ENCODE data around the gene ULBP2.
A peak's percentile ranks its signal among the peaks of the same experiment; 100 is the strongest.

Gene ULBP2

DNA sequence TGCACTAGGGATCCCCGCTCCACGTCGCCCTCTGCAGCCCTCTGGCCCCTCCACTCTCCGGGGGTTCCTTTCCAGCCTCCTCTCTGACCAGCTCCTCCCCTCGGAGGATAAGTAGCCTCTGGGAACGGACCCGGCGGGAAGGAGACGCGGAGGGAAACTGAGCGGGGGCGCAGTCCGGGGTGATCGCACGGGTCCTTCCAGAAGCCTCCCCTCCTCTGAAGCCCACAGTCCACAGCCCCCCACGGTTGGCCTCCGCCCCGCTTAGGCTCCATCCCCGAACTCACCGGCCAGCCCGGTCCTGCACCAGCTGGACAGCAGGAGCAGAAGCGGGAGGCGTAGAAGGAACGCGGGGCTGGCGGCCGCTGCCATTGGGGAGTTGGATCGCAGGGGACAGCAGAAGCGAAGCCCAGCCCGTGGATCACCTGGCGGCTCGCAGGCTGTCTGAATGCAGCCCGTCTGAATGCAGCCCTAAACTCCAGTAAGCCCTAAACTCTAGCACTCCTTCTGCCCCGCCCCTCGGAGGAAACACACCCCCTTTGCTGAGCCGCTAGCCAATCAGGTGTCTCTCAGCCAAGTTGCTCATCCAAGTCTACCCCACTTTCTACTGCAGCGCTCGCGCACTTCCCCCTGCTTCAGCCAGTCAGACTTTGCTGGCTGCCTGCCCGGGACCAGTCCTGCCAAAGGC is 19.0 kb upstream of the ULBP2 start, which contains the start of gene RAET1G:
Gene RAET1G (minus strand): TSS at position 480 of the 685 bp plus-strand sequence. CDS start 111 bp downstream, at position 369.
- Histone ChIP-seq H3K4me2 (ENCODE audit: insufficient read depth, low read length, poor library complexity, severe bottlenecking) (peak within 1 kb of the TSS; percentile 91), H2BK12ac (ENCODE audit: low read length) (no peak within 1 kb of the TSS), H2BK5ac (ENCODE audit: low read length) (no peak within 1 kb of the TSS), H3K27ac (replicated peaks; ENCODE audit: low read length) (no peak within 1 kb of the TSS), H3K4me3 (ENCODE audit: low read length in 2 of 2) (peak within 1 kb of the TSS; percentile 56 to 82), H3K9ac (ENCODE audit: low read depth, low read length, poor library complexity) (peak within 1 kb of the TSS; percentile 63), H4K8ac (ENCODE audit: low read depth, low read length) (no peak within 1 kb of the TSS), H3K9me3 (replicated peaks in 1 of 2; ENCODE audit: control insufficient read depth in 2 of 2, insufficient read depth in 1 of 2, low read depth in 1 of 2, low read length in 2 of 2) (peaks cover 2 to 5% of the 10 kb centered on the region in 2 donors), H3K4me1 (ENCODE audit: control insufficient read depth in 2 of 2, insufficient read depth in 1 of 2, low read depth in 1 of 2, low read length in 2 of 2) (peaks cover 5 to 8% of the 10 kb centered on the region in 2 donors), H2AFZ (ENCODE audit: low read length) (peak within 1 kb of the TSS; percentile 98), H3K4ac (ENCODE audit: low read length) (no peak within 1 kb of the TSS), H2AK5ac (ENCODE audit: low read depth, low read length) (no peak within 1 kb of the TSS), H3K18ac (ENCODE audit: low read length) (peak within 1 kb of the TSS; percentile 51), H3K36me3 (replicated peaks in 1 of 2; ENCODE audit: control insufficient read depth in 2 of 2, insufficient read depth in 2 of 2, low read length in 2 of 2) (no peaks in the 10 kb centered on the region), H4K91ac (ENCODE audit: low read depth, low read length, poor library complexity) (no peak within 1 kb of the TSS), H3K79me1 (ENCODE audit: low read depth, low read length) (no peaks in the 10 kb centered on the region), H3K14ac (ENCODE audit: low read length) (peak within 1 kb of the TSS; percentile 47), H2BK15ac (ENCODE audit: low read length) (no peak within 1 kb of the TSS), H3K23ac (ENCODE audit: low read depth, low read length, poor library complexity) (peak within 1 kb of the TSS; percentile 75), H2BK120ac (ENCODE audit: low read depth, low read length) (peak within 1 kb of the TSS; percentile 36), H3K27me3 (ENCODE audit: control insufficient read depth in 3 of 3, insufficient read depth in 3 of 3, low read depth in 1 of 3, low read length in 3 of 3) (peaks cover 27 to 73% (median 59%) of the 10 kb centered on the region in 3 experiments)
- DNase-seq (ENCODE audit: low spot score), result peak; percentile 82
- WGBS, 2 donors (ENCODE audit: extremely low coverage in 2 of 2, insufficient read length in 2 of 2, insufficient replicate concordance in 1 of 2), result no CpG with 5 or more reads among the region's 40 CpGs

- no peak overlapping the region for H2AK5ac ChIP-seq (ENCODE audit: low read depth, low read length)
- peak overlapping the region; percentile 98 for H2AFZ ChIP-seq (ENCODE audit: low read length)
- no peak overlapping the region for H3K9ac ChIP-seq (ENCODE audit: low read depth, low read length, poor library complexity)
- H2BK120ac ChIP-seq (ENCODE audit: low read depth, low read length), result no peak overlapping the region
- no peaks in the 10 kb centered on the region for H3K79me1 ChIP-seq (ENCODE audit: low read depth, low read length)
- H3K14ac ChIP-seq (ENCODE audit: low read length), result no peak overlapping the region
- H2BK12ac ChIP-seq (ENCODE audit: low read length), result no peak overlapping the region
- H4K91ac ChIP-seq (ENCODE audit: low read depth, low read length, poor library complexity), result no peak overlapping the region
- H4K8ac ChIP-seq (ENCODE audit: low read depth, low read length), result no peak overlapping the region
- no peak overlapping the region for H3K18ac ChIP-seq (ENCODE audit: low read length)
- peaks cover 5 to 8% of the 10 kb centered on the region in 2 donors for H3K4me1 ChIP-seq (ENCODE audit: control insufficient read depth in 2 of 2, insufficient read depth in 1 of 2, low read depth in 1 of 2, low read length in 2 of 2)
- no CpG with 5 or more reads among the region's 33 CpGs for WGBS, 2 donors (ENCODE audit: extremely low coverage in 2 of 2, insufficient read length in 2 of 2, insufficient replicate concordance in 1 of 2)
- peaks cover 27 to 66% (median 59%) of the 10 kb centered on the region in 3 experiments for H3K27me3 ChIP-seq (ENCODE audit: control insufficient read depth in 3 of 3, insufficient read depth in 3 of 3, low read depth in 1 of 3, low read length in 3 of 3)
- peak overlapping the region; percentile 53 to 56 for H3K4me3 ChIP-seq (ENCODE audit: low read length in 2 of 2)
- no peak overlapping the region for H3K23ac ChIP-seq (ENCODE audit: low read depth, low read length, poor library complexity)
- H3K9me3 ChIP-seq (replicated peaks in 1 of 2; ENCODE audit: control insufficient read depth in 2 of 2, insufficient read depth in 1 of 2, low read depth in 1 of 2, low read length in 2 of 2), result peaks cover 2 to 5% of the 10 kb centered on the region in 2 donors
- no peaks in the 10 kb centered on the region for H3K36me3 ChIP-seq (replicated peaks in 1 of 2; ENCODE audit: control insufficient read depth in 2 of 2, insufficient read depth in 2 of 2, low read length in 2 of 2)
- no peak overlapping the region for H3K27ac ChIP-seq (replicated peaks; ENCODE audit: low read length)
- no peak overlapping the region for H3K4ac ChIP-seq (ENCODE audit: low read length)
- no peak for DNase-seq (ENCODE audit: low spot score)
- no peak overlapping the region for H2BK15ac ChIP-seq (ENCODE audit: low read length)
- H3K4me2 ChIP-seq (ENCODE audit: insufficient read depth, low read length, poor library complexity, severe bottlenecking), result peak overlapping the region; percentile 91
- H2BK5ac ChIP-seq (ENCODE audit: low read length), result no peak overlapping the region
Measured at GRCh38 chr6:149923327-149923986, 18.4 kb upstream of the ULBP2 start.

DNA sequence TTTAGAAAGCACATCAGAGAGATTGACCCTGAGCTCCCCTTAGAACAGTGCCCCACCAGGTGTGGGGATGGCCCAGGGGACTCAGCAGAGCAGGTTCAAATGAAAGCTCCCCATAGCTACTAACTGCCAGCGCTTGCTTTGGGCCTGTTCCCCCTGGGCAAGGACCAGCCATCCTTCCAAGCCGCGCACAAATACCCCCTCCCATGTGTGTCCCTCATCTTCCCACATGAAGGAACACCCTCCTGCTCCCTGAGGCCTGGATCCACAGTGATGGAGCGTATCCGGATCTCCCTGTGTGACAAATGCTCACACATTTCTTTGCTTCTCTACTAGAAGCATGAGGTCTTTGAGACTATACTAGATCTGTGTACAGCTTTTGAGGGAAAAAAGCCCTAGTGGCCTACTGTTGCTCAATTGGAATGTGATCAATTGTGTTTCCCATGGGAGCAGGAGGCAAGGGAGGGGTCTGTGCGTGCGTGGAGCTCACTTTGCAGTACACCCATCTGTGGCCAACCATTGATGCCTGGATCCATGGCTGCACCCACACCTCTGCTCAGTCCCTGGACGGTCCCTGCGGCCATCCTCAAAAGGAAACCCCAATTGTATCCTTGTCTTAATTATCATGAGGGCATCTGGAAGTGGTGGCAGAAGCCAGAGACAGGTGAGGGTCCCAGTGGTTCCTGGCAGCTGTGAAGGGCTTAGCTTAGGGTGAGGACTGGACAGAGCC is 17.4 kb upstream of the ULBP2 start:
- Histone ChIP-seq H3K4me1 (ENCODE audit: control insufficient read depth in 2 of 2, insufficient read depth in 1 of 2, low read depth in 1 of 2, low read length in 2 of 2) (peaks cover 5 to 8% of the 10 kb centered on the region in 2 donors), H3K23ac (ENCODE audit: low read depth, low read length, poor library complexity) (peak overlapping the region; percentile 21), H3K14ac (ENCODE audit: low read length) (no peak overlapping the region), H2AFZ (ENCODE audit: low read length) (no peak overlapping the region), H3K9me3 (replicated peaks in 1 of 2; ENCODE audit: control insufficient read depth in 2 of 2, insufficient read depth in 1 of 2, low read depth in 1 of 2, low read length in 2 of 2) (peaks cover 2 to 5% of the 10 kb centered on the region in 2 donors), H2BK120ac (ENCODE audit: low read depth, low read length) (no peak overlapping the region), H3K18ac (ENCODE audit: low read length) (no peak overlapping the region), H2BK15ac (ENCODE audit: low read length) (no peak overlapping the region), H3K27ac (replicated peaks; ENCODE audit: low read length) (no peak overlapping the region), H3K27me3 (ENCODE audit: control insufficient read depth in 3 of 3, insufficient read depth in 3 of 3, low read depth in 1 of 3, low read length in 3 of 3) (peaks cover 27 to 64% (median 61%) of the 10 kb centered on the region in 3 experiments), H2BK12ac (ENCODE audit: low read length) (no peak overlapping the region), H4K8ac (ENCODE audit: low read depth, low read length) (no peak overlapping the region), H3K79me1 (ENCODE audit: low read depth, low read length) (no peaks in the 10 kb centered on the region), H3K4ac (ENCODE audit: low read length) (no peak overlapping the region), H3K4me3 (ENCODE audit: low read length in 2 of 2) (no peak overlapping the region), H2BK5ac (ENCODE audit: low read length) (no peak overlapping the region), H3K36me3 (replicated peaks in 1 of 2; ENCODE audit: control insufficient read depth in 2 of 2, insufficient read depth in 2 of 2, low read length in 2 of 2) (no peaks in the 10 kb centered on the region), H3K4me2 (ENCODE audit: insufficient read depth, low read length, poor library complexity, severe bottlenecking) (no peak overlapping the region), H3K9ac (ENCODE audit: low read depth, low read length, poor library complexity) (no peak overlapping the region), H4K91ac (ENCODE audit: low read depth, low read length, poor library complexity) (no peak overlapping the region), H2AK5ac (ENCODE audit: low read depth, low read length) (no peak overlapping the region)
- WGBS, 2 donors (ENCODE audit: extremely low coverage in 2 of 2, insufficient read length in 2 of 2, insufficient replicate concordance in 1 of 2), result no CpG with 5 or more reads among the region's 9 CpGs
- DNase-seq (ENCODE audit: low spot score), result no peak

DNA sequence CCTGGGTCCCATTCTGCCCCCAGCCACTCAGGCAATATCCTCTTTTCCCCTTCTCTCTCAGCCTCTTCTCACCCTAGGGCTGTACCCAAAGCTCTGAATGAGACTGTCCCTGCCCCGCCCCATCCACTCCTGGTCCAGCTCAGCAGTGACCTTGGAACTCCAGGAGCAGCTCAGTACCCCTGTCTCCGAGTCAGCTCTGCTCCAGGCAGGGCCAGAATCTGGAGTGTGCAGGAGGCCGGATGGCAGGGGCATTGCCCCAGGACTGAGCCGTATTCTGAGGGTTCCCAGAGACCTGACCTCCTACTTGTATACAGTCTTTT is 16.9 kb upstream of the ULBP2 start:
- no peak overlapping the region for H2BK15ac ChIP-seq (ENCODE audit: low read length)
- no peak overlapping the region for H3K4me2 ChIP-seq (ENCODE audit: insufficient read depth, low read length, poor library complexity, severe bottlenecking)
- no CpG with 5 or more reads among the region's 4 CpGs for WGBS, 2 donors (ENCODE audit: extremely low coverage in 2 of 2, insufficient read length in 2 of 2, insufficient replicate concordance in 1 of 2)
- peak overlapping the region; percentile 91 for H2AFZ ChIP-seq (ENCODE audit: low read length)
- no peak overlapping the region for H3K4ac ChIP-seq (ENCODE audit: low read length)
- no peak overlapping the region for H3K14ac ChIP-seq (ENCODE audit: low read length)
- H3K4me1 ChIP-seq (ENCODE audit: control insufficient read depth in 2 of 2, insufficient read depth in 1 of 2, low read depth in 1 of 2, low read length in 2 of 2), result peaks cover 5 to 8% of the 10 kb centered on the region in 2 donors
- DNase-seq (ENCODE audit: low spot score), result no peak
- H2AK5ac ChIP-seq (ENCODE audit: low read depth, low read length), result peak overlapping the region; percentile 32
- no peak overlapping the region for H3K27ac ChIP-seq (replicated peaks; ENCODE audit: low read length)
- no peak overlapping the region for H2BK5ac ChIP-seq (ENCODE audit: low read length)
- H3K36me3 ChIP-seq (replicated peaks in 1 of 2; ENCODE audit: control insufficient read depth in 2 of 2, insufficient read depth in 2 of 2, low read length in 2 of 2), result no peaks in the 10 kb centered on the region
- no peak overlapping the region for H2BK12ac ChIP-seq (ENCODE audit: low read length)
- no peak overlapping the region for H3K18ac ChIP-seq (ENCODE audit: low read length)
- H3K9ac ChIP-seq (ENCODE audit: low read depth, low read length, poor library complexity), result no peak overlapping the region
- H3K23ac ChIP-seq (ENCODE audit: low read depth, low read length, poor library complexity), result peak overlapping the region; percentile 21
- H3K27me3 ChIP-seq (ENCODE audit: control insufficient read depth in 3 of 3, insufficient read depth in 3 of 3, low read depth in 1 of 3, low read length in 3 of 3), result peaks cover 27 to 67% (median 60%) of the 10 kb centered on the region in 3 experiments
- H3K4me3 ChIP-seq (ENCODE audit: low read length in 2 of 2), result no peak overlapping the region
- H3K9me3 ChIP-seq (replicated peaks in 1 of 2; ENCODE audit: control insufficient read depth in 2 of 2, insufficient read depth in 1 of 2, low read depth in 1 of 2, low read length in 2 of 2), result peaks cover 2 to 5% of the 10 kb centered on the region in 2 donors
- H2BK120ac ChIP-seq (ENCODE audit: low read depth, low read length), result no peak overlapping the region
- H4K91ac ChIP-seq (ENCODE audit: low read depth, low read length, poor library complexity), result no peak overlapping the region
- H3K79me1 ChIP-seq (ENCODE audit: low read depth, low read length), result no peaks in the 10 kb centered on the region
- no peak overlapping the region for H4K8ac ChIP-seq (ENCODE audit: low read depth, low read length)
